SK-N-SH (cell line): ENCODE measurements around the gene SFXN4. TPM values are rescaled to one million over a fixed set of nuclear protein-coding genes. Genes with fewer than 3 reads are reported as not detected.

Experiments used
- CTCF ChIA-PET: fragments of 300-600, 350-600 bp; formaldehyde crosslinking; extraction: SDS; loops from one replicate; lab custom pipeline; 2021; lab: Yijun Ruan, JAX
- POLR2A ChIA-PET: fragments of 350-600 bp; sonication (Branson Sonifier 250); formaldehyde crosslinking; extraction: SDS; loops from one replicate; lab custom pipeline; 2020; ENCODE audit warnings: antibody characterized with exemption, inconsistent platforms; lab: Yijun Ruan, JAX
- DNase-seq: peaks from one replicate; pipeline ENCODE4 v3.0.0; 2012
- H2AFZ ChIP-seq: fragments of 200-600 bp; sonication (generic); 2 replicates; pipeline ENCODE4 v1.8.1; 2016; ENCODE audit warnings: antibody characterized with exemption, mild to moderate bottlenecking, low read depth
- H3F3A ChIP-seq: fragments of 200-600 bp; sonication (generic); replicated peaks from 2 replicates; pipeline ENCODE3; 2016; ENCODE audit warnings: antibody characterized with exemption, mild to moderate bottlenecking; ENCODE audit not compliant: insufficient read depth
- H3K27ac ChIP-seq, 2 experiments: fragments of 200-500 bp in 1 of 2; fragments of 200-600 bp in 1 of 2; sonication (Bioruptor generic) in 1 of 2; sonication (generic), shearing (Covaris generic) in 1 of 2; 2 replicates each; pipeline versions ENCODE4 v1.5.1 to v1.6.1; 2014 to 2016; ENCODE audit warnings: low read depth in 2 of 2, inconsistent platforms in 1 of 2, low read length in 1 of 2, mild to moderate bottlenecking in 1 of 2, mixed read lengths in 1 of 2
- H3K27me3 ChIP-seq: fragments of 200-600 bp; sonication (generic), shearing (Covaris generic); 2 replicates; pipeline ENCODE4 v1.6.1; 2016; ENCODE audit warnings: mixed run types; ENCODE audit not compliant: insufficient read depth
- H3K36me3 ChIP-seq, 2 experiments: fragments of 200-500 bp in 1 of 2; fragments of 200-600 bp in 1 of 2; sonication (Bioruptor generic) in 1 of 2; sonication (generic) in 1 of 2; replicated peaks in 1 of 2; 2 replicates each; pipeline versions ENCODE3 to v1.5.1; 2014 to 2016; ENCODE audit warnings: low read length in 1 of 2, mild to moderate bottlenecking in 1 of 2; ENCODE audit not compliant: insufficient read depth in 2 of 2, control insufficient read depth in 1 of 2
- H3K4me1 ChIP-seq, 2 experiments: fragments of 200-500 bp in 1 of 2; fragments of 200-600 bp in 1 of 2; sonication (Bioruptor generic) in 1 of 2; sonication (generic), shearing (Covaris generic) in 1 of 2; 2 replicates each; pipeline versions ENCODE4 v1.5.1 to v1.6.1; 2014 to 2016; ENCODE audit warnings: low read depth in 1 of 2, low read length in 1 of 2, mixed run types in 1 of 2; ENCODE audit not compliant: insufficient read depth in 2 of 2, control insufficient read depth in 1 of 2
- H3K4me2 ChIP-seq: fragments of 200-600 bp; sonication (generic), shearing (Covaris generic); 2 replicates; pipeline ENCODE4 v1.6.1; 2017; ENCODE audit warnings: mixed run types
- H3K4me3 ChIP-seq, 2 experiments: fragments of 200-500 bp in 1 of 2; fragments of 200-600 bp in 1 of 2; sonication (Bioruptor generic) in 1 of 2; sonication (generic), shearing (Covaris generic) in 1 of 2; 2 replicates each; pipeline versions ENCODE4 v1.5.1 to v1.8.1; 2014 to 2016; ENCODE audit warnings: low read depth in 2 of 2, inconsistent platforms in 1 of 2, low read length in 1 of 2, mild to moderate bottlenecking in 1 of 2, mixed read lengths in 1 of 2, moderate library complexity in 1 of 2
- H3K79me2 ChIP-seq: fragments of 200-600 bp; sonication (generic); 2 replicates; pipeline ENCODE4 v1.8.1; 2017; ENCODE audit warnings: mild to moderate bottlenecking; ENCODE audit not compliant: insufficient read depth
- H3K9ac ChIP-seq: fragments of 200-600 bp; sonication (generic); 2 replicates; pipeline ENCODE4 v1.6.1; 2017; ENCODE audit warnings: mixed run types
- H3K9me2 ChIP-seq: fragments of 200-600 bp; sonication (generic); 2 replicates; pipeline ENCODE4 v1.6.1; 2017; ENCODE audit warnings: mixed run types
- H3K9me3 ChIP-seq: fragments of 200-600 bp; sonication (generic); 2 replicates; pipeline ENCODE4 v1.6.1; 2017; ENCODE audit warnings: mixed run types, mild to moderate bottlenecking, moderate library complexity
- H4K20me1 ChIP-seq: fragments of 200-600 bp; sonication (generic); 2 replicates; pipeline ENCODE4 v1.6.1; 2017; ENCODE audit warnings: mild to moderate bottlenecking, mixed run types; ENCODE audit not compliant: insufficient read depth
- ELF1 ChIP-seq: IDR thresholded peaks from 2 replicates; pipeline ENCODE4 v1.4.0; 2012
- EZH2phosphoT487 ChIP-seq: fragments of 200-600 bp; sonication (generic); IDR thresholded peaks from 2 replicates; pipeline ENCODE4 v1.6.1; 2017; ENCODE audit warnings: low read depth, mixed run types, mild to moderate bottlenecking, antibody characterized with exemption, moderate library complexity, borderline replicate concordance
- FOSL2 ChIP-seq: IDR thresholded peaks from 2 replicates; pipeline ENCODE4 v1.4.0; 2012; ENCODE audit warnings: low read depth, mild to moderate bottlenecking, moderate library complexity, borderline replicate concordance
- FOXJ3 ChIP-seq: sonication (generic); formaldehyde crosslinking; IDR thresholded peaks from 2 replicates; pipeline ENCODE4 v1.5.1; 2020; ENCODE audit warnings: mild to moderate bottlenecking, missing genetic modification reagents
- JUND ChIP-seq: IDR thresholded peaks from 2 replicates; pipeline ENCODE4 v1.4.0; 2012
- MEF2A ChIP-seq: IDR thresholded peaks from 2 replicates; pipeline ENCODE4 v1.4.0; 2012; ENCODE audit warnings: low read depth, borderline replicate concordance
- MXI1 ChIP-seq: IDR thresholded peaks from 2 replicates; pipeline ENCODE4 v1.6.1; 2012; ENCODE audit warnings: mild to moderate bottlenecking, low read depth, low read length, improper control_type of control experiment
- NRF1 ChIP-seq: IDR thresholded peaks from 2 replicates; pipeline ENCODE4 v1.6.1; 2012; ENCODE audit warnings: low read depth, mild to moderate bottlenecking, low read length
- POLR2AphosphoS5 ChIP-seq: IDR thresholded peaks from 2 replicates; pipeline ENCODE4 v1.6.1; 2012; ENCODE audit warnings: low read depth, low read length
- RAD21 ChIP-seq: IDR thresholded peaks from 2 replicates; pipeline ENCODE4 v1.6.1; 2012; ENCODE audit warnings: mild to moderate bottlenecking, low read length
- RCOR1 ChIP-seq: fragments of 150-350 bp; IDR thresholded peaks from 2 replicates; pipeline ENCODE4 v1.6.1; 2017; ENCODE audit warnings: antibody characterized with exemption, low read length
- RFX5 ChIP-seq: IDR thresholded peaks from 2 replicates; pipeline ENCODE4 v1.6.1; 2012; ENCODE audit warnings: mild to moderate bottlenecking, improper control_type of control experiment, low read length
- SMC3 ChIP-seq: IDR thresholded peaks from 2 replicates; pipeline ENCODE4 v1.6.1; 2012; ENCODE audit warnings: low read depth, low read length, improper control_type of control experiment
- YY1 ChIP-seq: IDR thresholded peaks from 2 replicates; pipeline ENCODE4 v1.4.0; 2012; ENCODE audit warnings: low read depth, mild to moderate bottlenecking
- WGBS: methylation state at CpG from one replicate; pipeline ENCODE4 v1.1.6; 2017; ENCODE audit warnings: low lambda C conversion rate; 5-methylcytosine and 5-hydroxymethylcytosine counted together
- polyA plus RNA-seq, 3 experiments: library from polyadenylated mRNA; depleted of rRNA; stranded (reverse); fragments of >200 nt; gene quantifications; 2 replicates each; pipeline ENCODE4 v1.2.3, GENCODE V29; 2012
- TF ChIP-seq, protein P1 (sequence below): IDR thresholded peaks from 2 replicates; pipeline ENCODE4 v1.6.1; 2012; ENCODE audit warnings: mild to moderate bottlenecking, low read depth, low read length, moderate library complexity
- TF ChIP-seq, protein P2 (sequence below): IDR thresholded peaks from 2 replicates; pipeline ENCODE4 v1.4.0; 2012; ENCODE audit warnings: low read depth, borderline replicate concordance
- TF ChIP-seq, protein P3 (sequence below): IDR thresholded peaks from 2 replicates; pipeline ENCODE4 v1.4.0; 2012; ENCODE audit warnings: low read depth
- TF ChIP-seq, protein P4 (sequence below): fragments of 150-350 bp; IDR thresholded peaks from 2 replicates; pipeline ENCODE4 v1.6.1; 2016; ENCODE audit warnings: mild to moderate bottlenecking, low read depth, low read length

The SFXN4 gene
- polyA plus RNA-seq, 1 of the 3 experiments (the other 2 are of a cell fraction): 24.2 TPM

DNA sequence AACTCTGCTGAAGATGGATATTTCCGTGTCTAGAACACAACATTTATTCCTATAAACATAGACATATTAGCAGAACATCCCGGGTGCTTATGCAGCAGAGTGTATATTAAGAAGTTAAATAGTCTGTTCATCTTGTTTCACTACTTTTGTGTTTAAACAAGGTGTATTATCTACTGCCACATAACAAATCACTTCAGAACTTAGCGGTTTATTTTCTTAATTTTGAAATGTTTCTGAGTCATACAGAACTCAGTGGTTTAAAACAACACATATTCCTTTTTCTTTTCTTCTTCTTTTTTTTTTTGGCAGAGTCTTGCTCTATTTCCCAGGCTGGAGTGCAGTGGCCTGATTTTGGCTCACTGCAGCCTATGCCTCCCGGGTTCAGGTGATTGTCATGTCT is 35.8 kb downstream of the SFXN4 start:
- no peak overlapping the region for H3K4me2 ChIP-seq
- CTCF ChIA-PET: no interaction called here
- no peaks in the 10 kb centered on the region for H3K9me3 ChIP-seq
- no peaks in the 10 kb centered on the region for H3K27me3 ChIP-seq
- peaks cover 3% of the 10 kb centered on the region for H3F3A ChIP-seq
- POLR2A ChIA-PET: no interaction called here
- no peak for TF ChIP-seq ELF1
- no peak for TF ChIP-seq RFX5
- no peak for TF ChIP-seq FOSL2
- TF ChIP-seq POLR2AphosphoS5: no peak
- no peak for TF ChIP-seq MXI1
- TF ChIP-seq, protein P1, sequence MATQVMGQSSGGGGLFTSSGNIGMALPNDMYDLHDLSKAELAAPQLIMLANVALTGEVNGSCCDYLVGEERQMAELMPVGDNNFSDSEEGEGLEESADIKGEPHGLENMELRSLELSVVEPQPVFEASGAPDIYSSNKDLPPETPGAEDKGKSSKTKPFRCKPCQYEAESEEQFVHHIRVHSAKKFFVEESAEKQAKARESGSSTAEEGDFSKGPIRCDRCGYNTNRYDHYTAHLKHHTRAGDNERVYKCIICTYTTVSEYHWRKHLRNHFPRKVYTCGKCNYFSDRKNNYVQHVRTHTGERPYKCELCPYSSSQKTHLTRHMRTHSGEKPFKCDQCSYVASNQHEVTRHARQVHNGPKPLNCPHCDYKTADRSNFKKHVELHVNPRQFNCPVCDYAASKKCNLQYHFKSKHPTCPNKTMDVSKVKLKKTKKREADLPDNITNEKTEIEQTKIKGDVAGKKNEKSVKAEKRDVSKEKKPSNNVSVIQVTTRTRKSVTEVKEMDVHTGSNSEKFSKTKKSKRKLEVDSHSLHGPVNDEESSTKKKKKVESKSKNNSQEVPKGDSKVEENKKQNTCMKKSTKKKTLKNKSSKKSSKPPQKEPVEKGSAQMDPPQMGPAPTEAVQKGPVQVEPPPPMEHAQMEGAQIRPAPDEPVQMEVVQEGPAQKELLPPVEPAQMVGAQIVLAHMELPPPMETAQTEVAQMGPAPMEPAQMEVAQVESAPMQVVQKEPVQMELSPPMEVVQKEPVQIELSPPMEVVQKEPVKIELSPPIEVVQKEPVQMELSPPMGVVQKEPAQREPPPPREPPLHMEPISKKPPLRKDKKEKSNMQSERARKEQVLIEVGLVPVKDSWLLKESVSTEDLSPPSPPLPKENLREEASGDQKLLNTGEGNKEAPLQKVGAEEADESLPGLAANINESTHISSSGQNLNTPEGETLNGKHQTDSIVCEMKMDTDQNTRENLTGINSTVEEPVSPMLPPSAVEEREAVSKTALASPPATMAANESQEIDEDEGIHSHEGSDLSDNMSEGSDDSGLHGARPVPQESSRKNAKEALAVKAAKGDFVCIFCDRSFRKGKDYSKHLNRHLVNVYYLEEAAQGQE: no peak
- no peak for TF ChIP-seq YY1
- no peak for TF ChIP-seq RAD21
- TF ChIP-seq SMC3: no peak
- TF ChIP-seq MEF2A: no peak
- no peak for TF ChIP-seq JUND
- no peak for TF ChIP-seq RCOR1
- no peak for TF ChIP-seq EZH2phosphoT487
- TF ChIP-seq, protein P2, sequence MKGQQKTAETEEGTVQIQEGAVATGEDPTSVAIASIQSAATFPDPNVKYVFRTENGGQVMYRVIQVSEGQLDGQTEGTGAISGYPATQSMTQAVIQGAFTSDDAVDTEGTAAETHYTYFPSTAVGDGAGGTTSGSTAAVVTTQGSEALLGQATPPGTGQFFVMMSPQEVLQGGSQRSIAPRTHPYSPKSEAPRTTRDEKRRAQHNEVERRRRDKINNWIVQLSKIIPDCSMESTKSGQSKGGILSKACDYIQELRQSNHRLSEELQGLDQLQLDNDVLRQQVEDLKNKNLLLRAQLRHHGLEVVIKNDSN: no peak
- no peak for TF ChIP-seq NRF1
- no peak for TF ChIP-seq FOXJ3 (CRISPR knock-in tag)
- TF ChIP-seq, protein P3, sequence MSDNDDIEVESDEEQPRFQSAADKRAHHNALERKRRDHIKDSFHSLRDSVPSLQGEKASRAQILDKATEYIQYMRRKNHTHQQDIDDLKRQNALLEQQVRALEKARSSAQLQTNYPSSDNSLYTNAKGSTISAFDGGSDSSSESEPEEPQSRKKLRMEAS: no peak
- TF ChIP-seq, protein P4, sequence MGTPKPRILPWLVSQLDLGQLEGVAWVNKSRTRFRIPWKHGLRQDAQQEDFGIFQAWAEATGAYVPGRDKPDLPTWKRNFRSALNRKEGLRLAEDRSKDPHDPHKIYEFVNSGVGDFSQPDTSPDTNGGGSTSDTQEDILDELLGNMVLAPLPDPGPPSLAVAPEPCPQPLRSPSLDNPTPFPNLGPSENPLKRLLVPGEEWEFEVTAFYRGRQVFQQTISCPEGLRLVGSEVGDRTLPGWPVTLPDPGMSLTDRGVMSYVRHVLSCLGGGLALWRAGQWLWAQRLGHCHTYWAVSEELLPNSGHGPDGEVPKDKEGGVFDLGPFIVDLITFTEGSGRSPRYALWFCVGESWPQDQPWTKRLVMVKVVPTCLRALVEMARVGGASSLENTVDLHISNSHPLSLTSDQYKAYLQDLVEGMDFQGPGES: no peak
- no peaks in the 10 kb centered on the region for H3K9me2 ChIP-seq
- H3K36me3 ChIP-seq: peaks cover 44 to 78% of the 10 kb centered on the region in 2 experiments
- WGBS: 97% methylated on average over 4 of the region's 4 CpGs
- H3K9ac ChIP-seq: no peak overlapping the region
- no peak overlapping the region for H3K4me3 ChIP-seq
- H3K27ac ChIP-seq: no peak overlapping the region
- no peaks in the 10 kb centered on the region; the same call in 1 of the 2 replicates for H3K79me2 ChIP-seq
- H2AFZ ChIP-seq: no peak overlapping the region
- DNase-seq: no peak
- H4K20me1 ChIP-seq: no peaks in the 10 kb centered on the region
- H3K4me1 ChIP-seq: peaks cover 0 to 8% of the 10 kb centered on the region in 2 experiments; a peak in 1 of 4 replicates
